Globus pallidus (tissue), 1 donor: ENCODE data around the gene MEX3D.

Experiments
- DNase-seq: peaks from one replicate; pipeline ENCODE4 v3.0.0-alpha.2; 2015; ENCODE audit warnings: low spot score

MEX3D gene

GRCh38 chr19:1568320-1569019 is at the start of gene MEX3D:
MEX3D (minus strand) TSS chr19:1568325; CDS start chr19:1568058, 267 bp downstream.
- peak; percentile 63 for DNase-seq

GRCh38 chr19:1616875-1617274 is 48.8 kb upstream of the MEX3D start:
- no peak for DNase-seq

- DNase-seq, result no peak
Measured at GRCh38 chr19:1616396-1616795, 48.3 kb upstream of the MEX3D start.

GRCh38 chr19:1615156-1615765 is 47.1 kb upstream of the MEX3D start:
- no peak for DNase-seq

- no peak for DNase-seq
Measured at GRCh38 chr19:1613808-1614570, 45.9 kb upstream of the MEX3D start.

GRCh38 chr19:1613146-1613545 is 45.0 kb upstream of the MEX3D start:
- no peak for DNase-seq

GRCh38 chr19:1612114-1613086 is 44.3 kb upstream of the MEX3D start:
- no peak for DNase-seq

GRCh38 chr19:1611353-1611752 is 43.2 kb upstream of the MEX3D start:
- DNase-seq, result no peak

- DNase-seq, result no peak
Measured at GRCh38 chr19:1610579-1610978, 42.5 kb upstream of the MEX3D start.

- DNase-seq, result no peak
Measured at GRCh38 chr19:1609680-1610474, 41.8 kb upstream of the MEX3D start.

- no peak for DNase-seq
Measured at GRCh38 chr19:1609103-1609396, 40.9 kb upstream of the MEX3D start.

GRCh38 chr19:1608359-1609102 is 40.4 kb upstream of the MEX3D start:
- DNase-seq, result no peak

- DNase-seq, result no peak
Measured at GRCh38 chr19:1606138-1606651, 38.1 kb upstream of the MEX3D start.

GRCh38 chr19:1605236-1606137 is 37.4 kb upstream of the MEX3D start, which contains the start of gene UQCR11:
UQCR11 (minus strand) TSS chr19:1605462; CDS start chr19:1605409, 53 bp downstream.
- peak; percentile 97 for DNase-seq

- no peak for DNase-seq
Measured at GRCh38 chr19:1602091-1602707, 34.1 kb upstream of the MEX3D start.

GRCh38 chr19:1601613-1602064 is 33.5 kb upstream of the MEX3D start:
- no peak for DNase-seq

- DNase-seq, result no peak
Measured at GRCh38 chr19:1599460-1599846, 31.3 kb upstream of the MEX3D start.

GRCh38 chr19:1598777-1599459 is 30.8 kb upstream of the MEX3D start:
- DNase-seq, result no peak
